HepG2 (cell line): Measurements from ENCODE around the gene GNAI2. TPM values are rescaled to one million over a fixed set of nuclear protein-coding genes. Genes with fewer than 3 reads are reported as not detected.

Source experiments
- BORCS8-MEF2B ChIP-seq: sonication (generic); formaldehyde crosslinking; IDR thresholded peaks from 2 replicates; pipeline ENCODE4 v1.8.0; 2022; ENCODE audit warnings: mild to moderate bottlenecking, missing genetic modification reagents
- FOXA1 ChIP-seq, 2 experiments: fragments of 450-650 bp in 1 of 2; sonication (generic) in 1 of 2; formaldehyde crosslinking in 1 of 2; IDR thresholded peaks; 2 replicates each; pipeline versions ENCODE4 v1.4.0 to v1.6.1; 2016 to 2020; ENCODE audit warnings: missing genetic modification reagents in 1 of 2
- MIER2 ChIP-seq: IDR thresholded peaks from 2 replicates; pipeline ENCODE4 v1.6.1; 2016; ENCODE audit warnings: missing biosample characterization, missing genetic modification reagents
- NFAT5 ChIP-seq: sonication (generic); formaldehyde crosslinking; IDR thresholded peaks from 2 replicates; pipeline ENCODE4 v1.4.0; 2020; ENCODE audit warnings: missing genetic modification reagents
- RFXAP ChIP-seq: sonication (generic); formaldehyde crosslinking; IDR thresholded peaks from 2 replicates; pipeline ENCODE4 v1.4.0; 2020; ENCODE audit warnings: missing genetic modification reagents, borderline replicate concordance
- ZMYM4 ChIP-seq: sonication (generic); formaldehyde crosslinking; IDR thresholded peaks from 2 replicates; pipeline ENCODE4 v1.8.1; 2023; ENCODE audit warnings: mild to moderate bottlenecking, missing genetic modification reagents
- ZNF672 ChIP-seq: sonication (generic); formaldehyde crosslinking; IDR thresholded peaks from 2 replicates; pipeline ENCODE4 v1.8.1; 2022; ENCODE audit warnings: missing genetic modification reagents
- polyA plus RNA-seq, 8 experiments: library from polyadenylated mRNA; depleted of rRNA in 3 of 8; stranded (reverse) in 7 of 8; unstranded in 1 of 8; fragments of >200 nt; fragmentation: Illumina TruSeq in 4 of 8; extraction: Trizol in 4 of 8; gene quantifications; 2 replicates each; pipeline versions ENCODE4 v1.2.1 to v1.2.3, GENCODE V29; 2011 to 2016; ENCODE audit warnings: low read depth in 4 of 8, missing spikeins in 1 of 8, mixed read lengths in 1 of 8; ENCODE audit not compliant: insufficient read depth in 1 of 8
- total RNA-seq, 5 experiments: library from RNA; depleted of rRNA; stranded (reverse); fragments of >200 nt; fragmentation: Illumina TruSeq; extraction: Trizol; gene quantifications; 2 replicates each; pipeline ENCODE4 v1.2.3, GENCODE V29; 2016; ENCODE audit warnings: low read depth in 1 of 5
- TF ChIP-seq, protein P1 (sequence below): sonication (generic); formaldehyde crosslinking; IDR thresholded peaks from 2 replicates; pipeline ENCODE4; 2020; ENCODE audit warnings: missing genetic modification reagents, mild to moderate bottlenecking, borderline replicate concordance
- TF ChIP-seq, protein P2 (sequence below): sonication (generic); formaldehyde crosslinking; IDR thresholded peaks from 2 replicates; pipeline ENCODE4 v1.4.0; 2020; ENCODE audit warnings: missing genetic modification reagents, mild to moderate bottlenecking, borderline replicate concordance
- TF ChIP-seq, protein P3 (sequence below): sonication (generic); formaldehyde crosslinking; IDR thresholded peaks from 2 replicates; pipeline ENCODE4 v1.5.0; 2020; ENCODE audit warnings: mild to moderate bottlenecking, missing genetic modification reagents
- TF ChIP-seq, protein P4 (sequence below): sonication (generic); formaldehyde crosslinking; IDR thresholded peaks from 2 replicates; pipeline ENCODE4 v1.5.0; 2020; ENCODE audit warnings: missing genetic modification reagents

Gene GNAI2
- total and polyA plus RNA-seq, 2 of the 13 experiments (the other 11 are each of a cell fraction or from before 2014, with no cell fraction given), result 51.1 to 66.2 TPM

GRCh38 chr3:50205413-50206276 is 30.4 kb upstream of the GNAI2 start (continued):
- TF ChIP-seq ZMYM4 (CRISPR knock-in tag), result no peak; the same call in 1 of the 2 replicates
- TF ChIP-seq, protein P1, sequence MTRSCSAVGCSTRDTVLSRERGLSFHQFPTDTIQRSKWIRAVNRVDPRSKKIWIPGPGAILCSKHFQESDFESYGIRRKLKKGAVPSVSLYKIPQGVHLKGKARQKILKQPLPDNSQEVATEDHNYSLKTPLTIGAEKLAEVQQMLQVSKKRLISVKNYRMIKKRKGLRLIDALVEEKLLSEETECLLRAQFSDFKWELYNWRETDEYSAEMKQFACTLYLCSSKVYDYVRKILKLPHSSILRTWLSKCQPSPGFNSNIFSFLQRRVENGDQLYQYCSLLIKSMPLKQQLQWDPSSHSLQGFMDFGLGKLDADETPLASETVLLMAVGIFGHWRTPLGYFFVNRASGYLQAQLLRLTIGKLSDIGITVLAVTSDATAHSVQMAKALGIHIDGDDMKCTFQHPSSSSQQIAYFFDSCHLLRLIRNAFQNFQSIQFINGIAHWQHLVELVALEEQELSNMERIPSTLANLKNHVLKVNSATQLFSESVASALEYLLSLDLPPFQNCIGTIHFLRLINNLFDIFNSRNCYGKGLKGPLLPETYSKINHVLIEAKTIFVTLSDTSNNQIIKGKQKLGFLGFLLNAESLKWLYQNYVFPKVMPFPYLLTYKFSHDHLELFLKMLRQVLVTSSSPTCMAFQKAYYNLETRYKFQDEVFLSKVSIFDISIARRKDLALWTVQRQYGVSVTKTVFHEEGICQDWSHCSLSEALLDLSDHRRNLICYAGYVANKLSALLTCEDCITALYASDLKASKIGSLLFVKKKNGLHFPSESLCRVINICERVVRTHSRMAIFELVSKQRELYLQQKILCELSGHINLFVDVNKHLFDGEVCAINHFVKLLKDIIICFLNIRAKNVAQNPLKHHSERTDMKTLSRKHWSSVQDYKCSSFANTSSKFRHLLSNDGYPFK (CRISPR knock-in tag), result peak; percentile 31; the same call in 1 of the 2 replicates
- no peak for TF ChIP-seq ZNF672 (CRISPR knock-in tag)
- TF ChIP-seq, protein P2, sequence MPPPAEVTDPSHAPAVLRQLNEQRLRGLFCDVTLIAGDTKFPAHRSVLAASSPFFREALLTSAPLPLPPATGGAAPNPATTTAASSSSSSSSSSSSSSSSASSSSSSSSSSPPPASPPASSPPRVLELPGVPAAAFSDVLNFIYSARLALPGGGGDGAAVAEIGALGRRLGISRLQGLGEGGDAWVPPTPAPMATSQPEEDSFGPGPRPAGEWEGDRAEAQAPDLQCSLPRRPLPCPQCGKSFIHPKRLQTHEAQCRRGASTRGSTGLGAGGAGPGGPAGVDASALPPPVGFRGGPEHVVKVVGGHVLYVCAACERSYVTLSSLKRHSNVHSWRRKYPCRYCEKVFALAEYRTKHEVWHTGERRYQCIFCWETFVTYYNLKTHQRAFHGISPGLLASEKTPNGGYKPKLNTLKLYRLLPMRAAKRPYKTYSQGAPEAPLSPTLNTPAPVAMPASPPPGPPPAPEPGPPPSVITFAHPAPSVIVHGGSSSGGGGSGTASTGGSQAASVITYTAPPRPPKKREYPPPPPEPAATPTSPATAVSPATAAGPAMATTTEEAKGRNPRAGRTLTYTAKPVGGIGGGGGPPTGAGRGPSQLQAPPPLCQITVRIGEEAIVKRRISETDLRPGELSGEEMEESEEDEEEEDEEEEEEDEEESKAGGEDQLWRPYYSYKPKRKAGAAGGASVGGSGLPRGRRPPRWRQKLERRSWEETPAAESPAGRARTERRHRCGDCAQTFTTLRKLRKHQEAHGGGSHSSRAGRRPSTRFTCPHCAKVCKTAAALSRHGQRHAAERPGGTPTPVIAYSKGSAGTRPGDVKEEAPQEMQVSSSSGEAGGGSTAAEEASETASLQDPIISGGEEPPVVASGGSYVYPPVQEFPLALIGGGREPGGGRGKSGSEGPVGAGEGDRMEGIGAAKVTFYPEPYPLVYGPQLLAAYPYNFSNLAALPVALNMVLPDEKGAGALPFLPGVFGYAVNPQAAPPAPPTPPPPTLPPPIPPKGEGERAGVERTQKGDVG (CRISPR knock-in tag), result no peak
- TF ChIP-seq RFXAP (CRISPR knock-in tag), result no peak
- TF ChIP-seq, protein P3, sequence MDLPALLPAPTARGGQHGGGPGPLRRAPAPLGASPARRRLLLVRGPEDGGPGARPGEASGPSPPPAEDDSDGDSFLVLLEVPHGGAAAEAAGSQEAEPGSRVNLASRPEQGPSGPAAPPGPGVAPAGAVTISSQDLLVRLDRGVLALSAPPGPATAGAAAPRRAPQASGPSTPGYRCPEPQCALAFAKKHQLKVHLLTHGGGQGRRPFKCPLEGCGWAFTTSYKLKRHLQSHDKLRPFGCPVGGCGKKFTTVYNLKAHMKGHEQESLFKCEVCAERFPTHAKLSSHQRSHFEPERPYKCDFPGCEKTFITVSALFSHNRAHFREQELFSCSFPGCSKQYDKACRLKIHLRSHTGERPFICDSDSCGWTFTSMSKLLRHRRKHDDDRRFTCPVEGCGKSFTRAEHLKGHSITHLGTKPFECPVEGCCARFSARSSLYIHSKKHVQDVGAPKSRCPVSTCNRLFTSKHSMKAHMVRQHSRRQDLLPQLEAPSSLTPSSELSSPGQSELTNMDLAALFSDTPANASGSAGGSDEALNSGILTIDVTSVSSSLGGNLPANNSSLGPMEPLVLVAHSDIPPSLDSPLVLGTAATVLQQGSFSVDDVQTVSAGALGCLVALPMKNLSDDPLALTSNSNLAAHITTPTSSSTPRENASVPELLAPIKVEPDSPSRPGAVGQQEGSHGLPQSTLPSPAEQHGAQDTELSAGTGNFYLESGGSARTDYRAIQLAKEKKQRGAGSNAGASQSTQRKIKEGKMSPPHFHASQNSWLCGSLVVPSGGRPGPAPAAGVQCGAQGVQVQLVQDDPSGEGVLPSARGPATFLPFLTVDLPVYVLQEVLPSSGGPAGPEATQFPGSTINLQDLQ, result no peak
- TF ChIP-seq, protein P4, sequence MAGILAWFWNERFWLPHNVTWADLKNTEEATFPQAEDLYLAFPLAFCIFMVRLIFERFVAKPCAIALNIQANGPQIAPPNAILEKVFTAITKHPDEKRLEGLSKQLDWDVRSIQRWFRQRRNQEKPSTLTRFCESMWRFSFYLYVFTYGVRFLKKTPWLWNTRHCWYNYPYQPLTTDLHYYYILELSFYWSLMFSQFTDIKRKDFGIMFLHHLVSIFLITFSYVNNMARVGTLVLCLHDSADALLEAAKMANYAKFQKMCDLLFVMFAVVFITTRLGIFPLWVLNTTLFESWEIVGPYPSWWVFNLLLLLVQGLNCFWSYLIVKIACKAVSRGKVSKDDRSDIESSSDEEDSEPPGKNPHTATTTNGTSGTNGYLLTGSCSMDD (CRISPR knock-in tag), result no peak
- no peak for TF ChIP-seq MIER2
- peak; percentile 45 for TF ChIP-seq BORCS8-MEF2B
- no peak for TF ChIP-seq FOXA1 (IDR thresholded peaks at IDR 0.05)
- TF ChIP-seq FOXA1 (CRISPR knock-in tag; IDR thresholded peaks at IDR 0.05), result peak; percentile 68
- no peak for TF ChIP-seq NFAT5 (CRISPR knock-in tag)
